Peyer's patch (tissue), 4 donors: ENCODE data around the gene PLCL1.

Experiments used
- CTCF ChIP-seq, 6 experiments: fragments of 450-650 bp in 4 of 6; fragments of 200-600 bp in 2 of 6; sonication (generic) in 1 of 6; IDR thresholded peaks; one replicate each; pipeline ENCODE4 v1.5.1; 2017 to 2019; ENCODE audit warnings: antibody characterized with exemption in 6 of 6, mild to moderate bottlenecking in 3 of 6, moderate library complexity in 1 of 6
- POLR2A ChIP-seq, 2 donors: fragments of 450-650 bp; IDR thresholded peaks; one replicate each; pipeline ENCODE4 v1.5.1; 2017; ENCODE audit warnings: antibody characterized with exemption in 2 of 2, mild to moderate bottlenecking in 2 of 2, moderate library complexity in 2 of 2

DNA sequence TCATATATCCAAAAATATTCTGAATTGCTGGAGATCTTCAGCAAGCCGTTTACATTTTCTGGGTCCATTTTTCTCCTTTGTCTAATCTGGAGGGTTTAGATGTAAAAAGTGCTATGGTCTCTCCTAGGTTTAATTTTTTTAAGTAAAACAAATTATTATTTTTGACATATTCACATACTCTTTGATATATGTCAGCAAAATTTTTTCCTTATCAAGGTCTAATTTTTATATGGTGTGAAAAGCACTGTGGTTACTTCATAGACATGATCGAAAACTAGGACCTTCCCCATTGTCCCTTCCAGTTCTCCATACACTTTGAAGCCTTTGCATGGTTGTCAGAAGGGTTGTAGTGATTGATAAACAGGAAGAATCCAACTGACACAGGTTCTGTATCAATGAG lies 168.2 kb downstream of the PLCL1 start:
- TF ChIP-seq CTCF (IDR thresholded peaks at IDR 0.05) (no peak), POLR2A (IDR thresholded peaks at IDR 0.05) (no peak)
